LNCAP (cell line): Measurements from ENCODE around the gene KLHL40.

ENCODE experiments used
- TF ChIP-seq, protein P1 (sequence below): fragments of 450-650 bp; IDR thresholded peaks from 2 replicates; pipeline ENCODE4 v1.5.1; 2017; ENCODE audit warnings: mild to moderate bottlenecking

KLHL40 gene

DNA sequence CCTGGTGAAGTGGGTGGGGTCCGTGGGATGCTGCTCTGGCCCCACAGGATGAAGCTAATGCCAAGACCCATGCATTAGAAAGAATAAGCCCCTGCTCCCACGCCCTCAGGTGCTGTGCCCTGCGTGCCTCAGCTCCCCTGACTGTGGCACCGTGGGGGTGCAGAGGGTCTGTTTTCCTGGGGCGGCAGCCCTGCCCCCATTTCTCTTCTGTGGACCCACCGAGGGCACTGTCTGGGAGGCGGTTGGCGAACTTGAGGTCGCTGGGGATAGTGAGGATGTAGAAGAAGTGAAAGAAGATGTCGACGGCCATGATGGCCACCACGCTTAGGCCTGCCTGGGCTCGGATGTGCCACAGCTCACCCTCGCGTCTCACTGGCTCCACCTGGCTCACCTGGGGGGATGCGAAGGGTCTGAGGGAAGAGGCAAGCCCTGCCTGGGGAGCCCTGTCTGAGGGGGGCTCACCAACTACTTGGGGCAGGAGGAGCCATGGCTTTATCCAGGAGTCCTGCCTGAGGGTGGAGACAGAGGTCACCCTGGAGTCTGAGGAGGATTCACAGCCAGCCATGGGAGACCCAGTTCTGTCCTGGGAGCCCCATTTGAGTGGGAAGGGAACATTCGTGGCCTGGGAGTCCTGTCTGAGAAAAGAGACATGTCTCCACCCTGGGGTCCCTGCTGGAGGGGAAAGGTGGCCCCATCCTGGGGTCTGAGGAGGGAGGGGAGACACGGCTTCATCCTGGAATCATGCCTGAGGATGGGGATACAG lies 12.1 kb downstream of the KLHL40 start:
- TF ChIP-seq, protein P1, sequence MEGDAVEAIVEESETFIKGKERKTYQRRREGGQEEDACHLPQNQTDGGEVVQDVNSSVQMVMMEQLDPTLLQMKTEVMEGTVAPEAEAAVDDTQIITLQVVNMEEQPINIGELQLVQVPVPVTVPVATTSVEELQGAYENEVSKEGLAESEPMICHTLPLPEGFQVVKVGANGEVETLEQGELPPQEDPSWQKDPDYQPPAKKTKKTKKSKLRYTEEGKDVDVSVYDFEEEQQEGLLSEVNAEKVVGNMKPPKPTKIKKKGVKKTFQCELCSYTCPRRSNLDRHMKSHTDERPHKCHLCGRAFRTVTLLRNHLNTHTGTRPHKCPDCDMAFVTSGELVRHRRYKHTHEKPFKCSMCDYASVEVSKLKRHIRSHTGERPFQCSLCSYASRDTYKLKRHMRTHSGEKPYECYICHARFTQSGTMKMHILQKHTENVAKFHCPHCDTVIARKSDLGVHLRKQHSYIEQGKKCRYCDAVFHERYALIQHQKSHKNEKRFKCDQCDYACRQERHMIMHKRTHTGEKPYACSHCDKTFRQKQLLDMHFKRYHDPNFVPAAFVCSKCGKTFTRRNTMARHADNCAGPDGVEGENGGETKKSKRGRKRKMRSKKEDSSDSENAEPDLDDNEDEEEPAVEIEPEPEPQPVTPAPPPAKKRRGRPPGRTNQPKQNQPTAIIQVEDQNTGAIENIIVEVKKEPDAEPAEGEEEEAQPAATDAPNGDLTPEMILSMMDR = no peak

DNA sequence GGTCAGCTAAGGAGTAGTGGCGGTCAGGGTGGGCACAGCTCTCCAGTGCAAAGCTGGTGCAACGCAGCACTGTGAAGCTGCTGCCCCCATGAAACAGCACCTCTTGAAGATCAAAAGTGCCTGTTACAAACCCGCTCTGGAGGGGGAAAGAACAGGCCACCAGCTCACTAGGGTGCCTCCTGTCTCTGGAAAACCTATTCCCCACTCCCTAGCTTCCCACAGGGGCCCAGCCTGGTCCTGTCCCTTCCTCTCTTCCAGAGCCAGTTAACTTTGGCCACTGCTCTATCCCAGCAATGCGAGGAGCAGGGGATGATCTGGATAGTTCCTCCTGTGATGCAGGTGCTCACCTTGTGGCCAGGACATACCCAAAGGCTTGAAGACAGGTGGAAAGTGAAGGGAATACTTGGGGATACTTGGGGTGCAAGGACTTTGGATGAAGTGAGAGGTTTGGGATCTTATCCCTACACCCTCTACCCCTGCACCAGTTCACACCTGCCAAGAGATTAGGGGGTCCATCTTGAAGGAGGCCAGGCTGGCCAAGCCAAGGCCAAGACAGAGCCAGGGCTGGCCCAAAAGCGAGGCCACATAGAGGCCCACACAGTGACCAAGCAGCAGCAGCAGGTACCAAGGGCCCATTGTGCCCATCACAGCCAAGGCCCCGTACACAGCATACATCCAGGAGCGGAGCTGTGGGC lies 13.0 kb downstream of the KLHL40 start:
- TF ChIP-seq, protein P1 = no peak

DNA sequence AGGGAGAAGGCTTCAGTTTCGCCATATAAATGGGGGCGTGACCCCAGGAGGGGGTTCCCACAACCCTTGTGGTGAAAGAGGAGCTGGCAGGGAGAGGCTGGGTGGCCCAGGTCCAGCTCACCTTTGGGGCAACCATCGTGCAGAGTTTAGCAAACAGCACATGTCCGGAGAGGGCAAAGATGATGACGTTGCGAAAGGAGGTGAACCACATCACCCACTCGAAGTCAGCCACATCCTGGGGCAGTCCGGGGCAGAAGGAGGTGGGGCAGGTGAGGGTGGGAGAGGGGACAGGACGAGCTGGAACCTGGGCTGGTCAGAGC lies 13.5 kb downstream of the KLHL40 start:
- TF ChIP-seq, protein P1 = no peak

DNA sequence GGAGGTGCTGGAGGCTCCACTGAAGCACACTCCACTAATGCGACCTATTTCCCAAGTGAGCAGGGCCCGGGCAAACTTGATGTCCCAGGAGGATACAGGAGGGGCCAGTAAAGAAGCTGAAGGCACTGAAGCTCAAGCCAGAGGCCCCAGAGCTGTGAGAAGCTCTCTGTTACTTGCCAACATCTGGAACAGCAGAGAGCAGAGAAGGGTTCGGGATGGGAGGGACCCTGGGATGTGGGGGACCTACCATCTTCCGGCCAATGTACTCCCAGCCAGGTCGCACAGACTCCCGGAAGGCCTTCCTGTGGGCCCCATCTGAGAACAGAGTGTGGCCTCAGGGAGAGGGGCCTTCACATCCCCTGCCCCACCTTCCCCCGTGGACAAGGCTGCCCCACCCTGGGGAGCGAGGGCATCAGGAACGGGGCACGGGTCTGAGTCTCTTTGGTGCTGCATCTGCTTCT lies 14.2 kb downstream of the KLHL40 start:
- TF ChIP-seq, protein P1 = no peak

DNA sequence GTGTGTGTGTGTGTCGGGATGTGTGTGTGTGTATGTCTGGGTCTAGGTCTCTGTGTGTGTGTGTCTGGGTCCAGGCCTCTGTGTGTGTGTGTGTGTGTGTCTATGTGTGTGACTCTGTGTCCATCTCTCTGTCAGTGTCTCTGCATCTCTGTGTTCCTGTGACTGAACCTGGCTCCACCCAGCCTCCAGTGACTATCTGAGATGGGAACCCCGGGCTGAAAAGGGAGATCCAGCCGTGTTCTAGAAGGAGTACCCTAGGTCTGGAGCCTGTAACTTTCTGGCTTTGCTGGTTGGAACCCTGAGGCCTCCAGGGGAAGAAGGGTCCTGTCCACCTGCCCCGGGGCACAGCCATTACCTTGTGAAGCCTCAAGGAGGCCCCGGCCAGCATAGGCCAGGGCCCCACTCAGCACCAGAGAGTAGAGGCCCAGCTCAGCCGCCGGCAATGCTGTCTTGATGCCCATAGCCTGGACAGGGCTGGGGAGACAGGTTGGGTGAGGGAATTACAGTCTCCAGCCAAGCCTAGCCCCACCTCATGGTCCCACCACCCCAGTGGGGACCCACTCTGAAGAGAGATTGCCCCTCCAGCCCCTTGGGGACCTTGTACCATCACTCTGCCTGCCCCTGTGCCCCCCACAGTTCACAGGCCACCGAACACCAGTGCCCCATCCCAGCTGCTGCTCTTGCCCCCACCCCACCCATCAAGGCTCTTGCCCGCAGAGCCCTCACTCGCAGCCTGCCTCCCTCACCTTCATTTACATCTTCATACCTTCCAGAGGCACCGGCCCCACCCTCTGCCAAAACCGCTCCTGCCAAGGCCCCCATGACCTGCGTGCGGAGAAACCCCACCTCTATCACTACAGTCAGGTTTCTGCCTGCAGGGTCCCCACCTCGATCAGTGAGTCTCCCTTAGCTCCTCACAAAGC lies 15.3 kb downstream of the KLHL40 start:
- TF ChIP-seq, protein P1 = no peak

DNA sequence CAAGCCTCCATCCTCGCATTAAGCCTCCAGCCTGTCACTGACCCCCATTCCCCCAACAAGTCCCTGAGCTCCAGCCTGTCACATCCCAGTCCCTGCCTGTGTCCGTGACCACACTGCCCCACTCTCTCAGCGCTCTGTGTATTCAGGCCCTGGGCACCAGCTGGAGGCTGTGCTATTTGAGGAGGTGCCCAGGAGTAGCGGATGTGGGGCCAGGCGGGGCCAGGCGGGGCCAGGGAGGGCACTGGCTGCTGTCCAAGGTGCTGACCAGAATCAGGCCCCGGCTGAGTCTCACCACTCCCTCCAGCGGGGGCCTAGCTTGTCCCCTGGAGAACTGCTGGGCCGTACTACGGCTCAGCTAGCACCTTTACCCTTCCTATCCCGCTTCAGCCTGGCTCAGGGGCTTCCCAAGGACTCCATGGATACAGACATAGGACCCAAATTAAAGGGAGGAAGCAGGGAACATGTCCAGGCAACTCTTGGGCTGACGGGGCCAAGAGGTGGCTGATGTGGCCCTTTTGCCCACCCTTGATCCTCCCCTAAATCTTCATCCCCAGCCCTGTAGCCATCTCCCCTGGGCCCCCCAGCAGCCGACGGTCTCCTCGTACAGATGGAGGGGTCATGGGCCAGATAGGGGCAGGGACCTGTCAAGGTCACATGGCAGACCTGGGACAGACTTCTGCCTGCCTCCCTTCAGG lies 16.2 kb downstream of the KLHL40 start:
- TF ChIP-seq, protein P1 = no peak
